Stimulated activated CD4-positive, alpha-beta T cell treated with anti-CD3 and anti-CD28 coated beads, Interleukin-1b, Interleukin-23, amount 100 ng/mL, for 24 hours (primary cell): ENCODE measurements around the gene LZTS2.

Source experiments
- DNase-seq, 4 experiments: peaks; one replicate each; pipeline ENCODE4 v3.0.0-alpha.2; 2020; ENCODE audit warnings: low read depth in 4 of 4, low spot score in 1 of 4

LZTS2 gene

DNA sequence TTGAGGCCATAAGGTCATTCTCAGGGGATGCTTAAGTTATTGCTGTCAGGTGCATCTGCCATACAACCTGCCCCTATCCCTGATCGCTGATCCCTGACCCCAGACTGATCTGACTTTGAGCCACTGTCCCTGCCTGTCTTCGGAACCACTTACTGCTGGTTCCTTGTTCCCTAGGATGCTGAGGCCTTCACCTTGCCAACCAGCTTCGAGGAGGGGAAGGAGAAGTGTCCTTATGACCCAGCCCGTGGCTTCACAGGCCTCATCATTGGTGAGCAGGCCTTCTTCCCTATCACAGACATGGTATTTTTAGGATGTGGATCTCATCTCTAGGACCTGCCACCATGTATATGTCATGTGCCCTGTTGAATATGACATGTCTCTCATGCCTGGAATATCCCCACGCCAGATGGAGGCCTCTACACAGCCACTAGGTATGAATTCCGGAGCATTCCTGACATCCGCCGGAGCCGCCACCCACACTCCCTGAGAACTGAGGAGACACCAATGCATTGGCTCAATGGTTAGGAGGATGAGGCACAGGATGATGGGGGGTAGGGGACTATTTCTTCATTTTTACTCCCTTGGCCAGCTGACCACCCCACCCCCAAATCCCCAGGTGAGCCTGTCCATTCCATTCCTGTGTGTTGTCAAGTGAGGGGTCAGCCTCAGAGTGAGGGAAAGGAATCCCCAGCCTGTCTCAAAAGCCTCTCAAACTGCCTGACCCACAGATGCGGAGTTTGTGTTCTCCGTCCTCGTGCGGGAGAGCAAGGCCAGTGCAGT lies 21.3 kb upstream of the LZTS2 start:
- no peak for DNase-seq

DNA sequence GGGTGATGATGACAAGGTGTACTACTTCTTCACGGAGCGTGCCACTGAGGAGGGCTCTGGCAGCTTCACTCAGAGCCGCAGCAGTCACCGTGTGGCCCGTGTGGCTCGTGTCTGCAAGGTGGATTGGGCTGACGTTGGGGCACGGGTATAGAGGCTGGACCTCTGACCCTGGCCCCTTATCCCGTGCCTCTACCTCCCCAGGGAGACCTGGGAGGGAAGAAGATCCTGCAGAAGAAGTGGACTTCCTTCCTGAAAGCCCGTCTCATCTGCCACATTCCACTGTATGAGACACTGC lies 20.8 kb upstream of the LZTS2 start:
- no peak for DNase-seq

DNA sequence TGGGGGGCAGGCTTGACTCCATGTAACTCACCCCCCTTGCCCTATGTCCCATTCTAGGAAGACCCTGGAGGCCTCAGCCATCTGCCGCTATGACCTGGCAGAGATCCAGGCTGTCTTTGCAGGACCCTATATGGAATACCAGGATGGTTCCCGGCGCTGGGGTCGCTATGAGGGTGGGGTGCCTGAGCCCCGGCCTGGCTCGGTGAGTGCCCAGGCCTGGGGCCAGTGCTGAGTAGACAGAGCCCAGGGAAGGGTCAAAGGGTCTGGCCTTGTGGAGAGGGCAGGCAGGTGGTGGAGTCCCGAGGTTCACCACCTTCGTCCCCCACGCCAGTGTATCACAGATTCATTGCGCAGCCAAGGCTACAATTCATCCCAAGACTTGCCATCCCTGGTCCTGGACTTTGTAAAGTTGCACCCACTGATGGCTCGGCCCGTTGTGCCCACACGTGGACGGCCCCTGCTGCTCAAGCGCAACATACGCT lies 19.8 kb upstream of the LZTS2 start:
- no peak for DNase-seq

DNA sequence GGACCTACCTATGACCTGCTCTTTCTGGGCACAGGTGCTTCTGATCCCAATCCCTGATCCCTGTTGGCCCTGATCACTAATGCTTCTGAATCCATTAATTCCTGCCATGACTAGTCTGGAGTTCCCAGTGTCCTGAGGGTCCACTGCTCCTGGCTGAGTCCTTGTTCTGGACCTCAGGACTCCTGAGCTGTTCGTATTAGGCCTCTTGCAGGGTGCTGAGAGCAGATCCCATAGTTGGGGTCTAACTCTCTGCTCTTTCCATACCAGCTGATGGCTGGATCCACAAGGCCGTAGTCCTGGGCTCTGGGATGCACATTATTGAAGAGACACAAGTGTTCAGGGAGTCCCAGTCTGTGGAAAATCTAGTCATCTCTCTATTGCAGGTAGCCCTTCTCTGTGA lies 19.3 kb upstream of the LZTS2 start:
- DNase-seq = no peak

DNA sequence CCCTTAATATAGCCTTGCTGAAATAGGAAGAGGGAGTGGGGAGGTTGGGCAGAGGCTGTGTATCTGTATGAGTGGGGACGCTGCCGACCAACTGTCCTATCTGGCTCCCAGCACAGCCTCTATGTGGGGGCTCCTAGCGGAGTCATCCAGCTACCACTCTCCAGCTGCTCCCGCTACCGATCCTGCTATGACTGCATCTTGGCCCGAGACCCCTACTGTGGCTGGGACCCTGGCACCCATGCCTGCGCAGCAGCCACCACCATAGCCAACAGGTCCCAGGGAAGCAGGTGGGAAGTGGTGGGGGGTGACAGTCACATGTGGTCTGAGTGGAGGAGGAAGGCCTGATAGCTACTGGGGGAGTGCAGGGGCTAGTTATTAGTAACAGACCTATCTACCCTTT lies 18.9 kb upstream of the LZTS2 start:
- DNase-seq = no peak

DNA sequence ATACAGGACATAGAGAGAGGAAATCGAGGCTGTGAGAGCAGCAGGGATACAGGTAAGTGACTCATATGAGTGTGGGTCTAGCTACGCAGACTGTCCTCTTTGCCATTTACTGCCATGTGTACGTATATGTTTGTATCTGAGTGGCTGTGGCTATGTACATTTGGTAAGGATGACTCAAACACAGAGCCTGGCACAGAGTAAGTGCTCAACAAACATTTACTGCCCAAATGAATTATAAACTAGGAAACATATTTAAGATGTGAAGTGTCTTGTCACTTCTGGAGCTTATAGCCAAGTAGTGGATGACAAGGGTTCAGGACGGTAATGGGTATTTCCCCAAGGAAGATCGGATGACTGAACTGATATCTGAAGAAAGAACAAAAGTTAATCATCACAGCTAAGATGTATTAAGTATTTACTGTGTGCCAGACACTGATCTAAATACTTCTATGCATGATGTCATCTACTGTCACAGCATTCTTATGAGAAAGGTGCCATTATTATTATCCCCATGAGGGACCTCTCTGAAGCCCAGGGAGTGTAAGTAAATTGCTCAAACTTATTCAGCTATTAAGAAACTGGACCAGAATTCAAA lies 18.3 kb upstream of the LZTS2 start:
- DNase-seq = no peak

DNA sequence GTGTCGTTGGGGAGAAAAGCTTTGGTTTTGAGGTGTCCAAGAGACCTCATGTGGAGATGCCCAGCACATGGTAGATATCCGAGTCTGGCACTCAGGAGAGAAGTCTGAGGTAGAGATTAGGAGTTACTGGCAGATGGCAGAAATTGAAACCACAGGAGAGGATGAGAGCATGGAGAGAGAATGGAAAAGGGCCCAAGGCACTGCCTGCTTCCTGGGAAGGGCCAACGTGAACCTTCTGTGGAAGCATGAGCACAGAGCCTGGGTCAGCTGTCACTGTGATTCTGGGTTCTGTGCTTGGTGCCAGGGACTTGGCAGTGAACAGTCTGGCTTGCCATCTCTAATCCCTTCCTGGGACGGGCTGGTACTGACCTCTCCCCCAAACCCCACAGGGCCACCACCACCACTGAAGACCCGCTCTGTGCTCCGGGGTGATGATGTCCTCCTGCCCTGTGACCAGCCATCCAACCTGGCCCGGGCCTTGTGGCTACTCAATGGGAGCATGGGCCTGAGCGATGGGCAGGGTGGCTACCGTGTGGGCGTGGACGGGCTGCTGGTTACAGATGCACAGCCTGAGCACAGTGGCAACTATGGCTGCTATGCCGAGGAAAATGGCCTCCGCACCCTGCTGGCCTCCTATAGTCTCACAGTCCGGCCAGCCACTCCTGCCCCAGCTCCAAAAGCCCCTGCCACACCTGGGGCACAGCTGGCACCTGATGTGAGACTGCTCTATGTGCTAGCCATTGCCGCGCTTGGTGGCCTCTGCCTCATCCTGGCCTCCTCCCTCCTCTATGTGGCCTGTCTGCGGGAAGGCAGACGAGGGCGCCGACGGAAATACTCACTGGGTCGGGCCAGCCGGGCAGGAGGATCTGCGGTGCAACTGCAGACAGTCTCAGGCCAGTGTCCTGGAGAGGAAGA lies 16.4 kb upstream of the LZTS2 start:
- DNase-seq = no peak

DNA sequence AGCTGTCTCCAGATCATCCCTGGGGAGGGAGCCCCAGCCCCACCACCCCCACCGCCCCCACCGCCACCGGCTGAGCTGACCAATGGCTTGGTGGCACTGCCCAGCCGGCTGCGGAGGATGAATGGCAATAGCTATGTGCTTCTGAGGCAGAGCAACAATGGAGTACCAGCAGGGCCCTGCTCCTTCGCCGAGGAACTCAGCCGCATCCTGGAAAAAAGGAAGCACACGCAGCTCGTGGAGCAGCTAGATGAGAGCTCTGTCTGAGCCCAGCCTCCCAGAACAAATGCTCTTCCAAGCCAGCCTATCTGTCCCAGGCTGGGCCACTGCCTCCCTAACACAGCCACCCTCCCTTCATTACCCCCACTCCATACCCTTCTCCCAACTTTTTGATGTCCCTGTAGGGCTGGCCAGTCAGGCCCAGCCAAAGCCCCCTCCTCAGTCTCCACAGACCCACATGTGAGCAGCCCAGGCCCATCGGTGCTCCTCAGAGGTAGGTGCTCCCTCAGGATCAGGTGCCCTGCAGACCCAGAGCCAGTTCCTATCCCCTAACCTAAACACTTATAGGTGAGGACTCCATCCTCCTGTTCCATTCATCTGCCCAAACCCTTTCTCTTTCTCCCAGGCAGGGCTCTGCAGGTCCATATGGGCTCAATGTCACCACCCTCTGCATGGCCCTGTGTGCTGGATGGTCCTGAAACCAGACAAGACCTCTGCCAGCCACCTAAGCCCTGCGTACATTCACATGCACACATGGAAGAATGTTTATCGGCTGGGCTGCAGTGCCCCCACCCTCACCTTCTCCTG lies 15.5 kb upstream of the LZTS2 start:
- no peak for DNase-seq

DNA sequence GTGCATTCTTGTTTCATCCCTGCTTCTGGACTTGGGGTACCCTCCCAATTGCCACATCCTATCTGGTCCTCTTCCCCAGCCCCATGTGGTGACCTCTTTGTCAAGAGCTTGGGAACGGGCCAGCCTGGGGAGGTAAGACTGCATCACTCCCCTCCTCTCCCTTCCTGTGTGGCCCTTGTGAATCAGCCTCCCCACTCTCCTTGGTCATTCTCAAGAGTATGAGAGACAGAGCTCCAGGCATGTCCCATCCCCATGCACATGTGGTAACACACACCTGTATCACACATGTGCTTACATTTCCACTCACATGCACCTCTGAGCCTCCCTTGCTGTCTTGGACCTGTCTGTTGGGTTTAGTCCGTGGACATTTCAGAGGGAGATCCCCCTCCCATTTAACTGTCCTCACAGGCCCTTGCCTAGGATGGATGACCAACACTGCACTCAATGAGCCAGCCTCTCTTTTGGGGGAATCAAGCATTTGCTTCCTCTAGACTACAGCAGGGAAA lies 14.9 kb upstream of the LZTS2 start:
- DNase-seq = no peak

DNA sequence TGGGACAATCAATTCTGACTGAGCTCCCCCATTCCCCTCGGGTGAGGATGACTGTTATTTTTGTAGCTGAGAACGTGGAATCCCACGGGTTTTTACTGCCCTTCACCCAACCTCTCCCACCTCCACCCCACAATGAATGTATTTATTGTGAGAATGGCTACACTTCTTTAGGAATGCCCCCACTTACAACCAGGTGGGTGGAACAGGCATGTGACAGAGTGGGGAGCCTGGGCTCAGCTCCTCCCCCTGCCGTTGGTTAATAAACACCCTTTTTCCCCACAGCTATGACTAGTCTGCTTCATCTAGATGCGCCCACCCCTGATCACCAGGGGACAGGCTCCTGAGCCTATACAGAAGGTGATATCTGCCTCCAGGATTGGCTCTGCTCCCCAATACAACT lies 14.3 kb upstream of the LZTS2 start:
- DNase-seq = no peak

DNA sequence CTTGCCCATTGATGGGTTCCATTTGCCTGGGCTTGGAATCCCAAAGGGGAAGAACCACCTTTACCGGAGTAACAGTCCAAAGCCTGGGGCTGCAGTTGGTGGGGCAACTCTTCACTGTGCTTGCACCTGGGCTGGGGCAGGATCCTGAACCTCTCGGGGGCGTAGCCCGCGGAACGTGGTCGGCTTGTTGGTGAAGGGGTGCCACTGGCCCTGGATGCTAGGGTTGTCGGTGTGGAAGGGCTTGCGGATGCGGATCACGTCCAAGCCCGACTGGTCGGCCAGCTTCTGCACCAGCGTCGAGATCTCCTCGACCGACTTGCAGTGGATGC lies 13.0 kb upstream of the LZTS2 start:
- DNase-seq = no peak

DNA sequence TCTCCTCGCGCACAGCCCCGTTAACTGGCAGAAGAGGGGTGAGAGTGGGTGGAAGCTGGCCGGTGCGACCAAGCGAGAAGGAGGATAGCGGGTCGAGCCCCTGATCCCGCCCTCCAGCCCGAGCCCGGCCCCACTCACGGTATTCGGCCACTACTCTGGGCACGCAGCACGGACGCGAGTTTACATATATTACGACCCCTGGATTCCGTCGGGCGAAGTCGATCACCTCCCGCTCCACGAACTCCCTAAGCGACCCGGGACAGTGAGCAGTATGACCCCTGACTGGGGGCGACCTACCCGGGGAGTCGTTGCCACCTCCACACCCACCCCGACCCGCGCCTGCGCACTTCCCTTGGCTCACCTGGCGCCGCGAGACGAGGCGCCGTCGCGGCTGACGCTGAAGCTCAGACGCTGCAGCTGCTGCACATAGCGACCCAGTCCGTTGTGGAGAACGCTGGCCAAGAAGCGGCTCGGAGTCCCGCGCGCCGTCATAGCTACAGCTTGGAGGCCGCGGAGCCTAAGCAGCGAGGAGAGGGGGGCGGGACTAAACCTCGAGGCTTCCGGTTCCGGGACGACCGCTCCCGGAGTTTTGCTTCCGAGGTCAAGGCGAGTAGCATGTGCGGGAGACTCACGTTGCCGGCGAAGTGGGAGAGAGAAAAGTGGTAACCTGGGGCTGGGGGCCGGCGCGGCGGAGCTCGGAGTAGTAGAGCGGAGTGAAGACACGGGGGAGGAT lies 12.5 kb upstream of the LZTS2 start, which contains the start of the genes MRPL43 and TWNK:
Gene MRPL43, minus strand, starts transcription at position 546 of the 733 bp plus-strand sequence. Its CDS starts 54 bp downstream, at position 492.
Gene TWNK, plus strand, starts transcription at position 592 of the 733 bp plus-strand sequence. CDS start 668 bp downstream, outside the sequence.
- peak; percentile 76 to 79 (median 78) for DNase-seq

DNA sequence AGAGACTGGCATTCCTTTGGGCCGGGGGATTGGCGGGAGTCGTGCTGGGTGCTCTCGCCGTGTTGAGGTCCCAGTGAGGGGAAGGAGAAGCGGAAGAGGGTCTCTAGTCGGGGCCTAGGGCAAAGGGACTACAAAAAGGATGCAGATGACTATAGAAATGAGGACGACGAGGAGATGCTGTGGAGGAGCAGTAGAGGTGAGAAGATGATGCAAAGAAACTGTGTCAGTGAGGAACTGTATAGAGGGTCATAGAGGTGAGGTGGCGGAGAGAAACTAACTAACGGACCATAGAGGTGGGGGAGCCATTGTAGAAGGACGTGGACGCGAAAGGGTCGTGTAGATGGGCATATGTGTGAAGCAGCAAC lies 11.9 kb upstream of the LZTS2 start:
- DNase-seq = no peak

DNA sequence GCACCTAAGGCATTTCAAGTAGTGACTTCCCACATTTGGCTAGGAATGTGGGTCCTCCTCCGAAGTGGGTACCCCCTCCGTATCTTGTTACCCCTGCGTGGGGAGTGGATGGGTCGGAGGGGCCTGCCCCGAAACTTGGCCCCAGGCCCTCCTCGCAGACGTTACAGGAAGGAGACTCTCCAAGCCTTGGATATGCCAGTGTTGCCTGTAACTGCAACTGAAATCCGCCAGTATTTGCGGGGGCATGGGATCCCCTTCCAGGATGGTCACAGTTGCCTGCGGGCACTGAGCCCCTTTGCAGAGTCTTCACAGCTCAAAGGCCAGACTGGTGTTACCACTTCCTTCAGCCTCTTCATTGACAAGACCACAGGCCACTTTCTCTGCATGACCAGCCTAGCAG lies 11.4 kb upstream of the LZTS2 start:
- no peak for DNase-seq

DNA sequence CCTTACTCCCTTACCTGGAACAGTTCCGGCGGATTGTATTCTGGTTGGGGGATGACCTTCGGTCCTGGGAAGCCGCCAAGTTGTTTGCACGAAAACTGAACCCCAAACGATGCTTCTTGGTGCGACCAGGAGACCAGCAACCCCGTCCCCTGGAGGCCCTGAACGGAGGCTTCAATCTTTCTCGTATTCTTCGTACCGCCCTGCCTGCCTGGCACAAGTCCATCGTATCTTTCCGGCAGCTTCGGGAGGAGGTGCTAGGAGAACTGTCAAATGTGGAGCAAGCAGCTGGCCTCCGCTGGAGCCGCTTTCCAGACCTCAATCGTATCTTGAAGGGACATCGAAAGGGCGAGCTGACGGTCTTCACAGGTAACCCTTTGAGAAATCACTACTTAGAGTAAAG lies 10.5 kb upstream of the LZTS2 start:
- DNase-seq = no peak

DNA sequence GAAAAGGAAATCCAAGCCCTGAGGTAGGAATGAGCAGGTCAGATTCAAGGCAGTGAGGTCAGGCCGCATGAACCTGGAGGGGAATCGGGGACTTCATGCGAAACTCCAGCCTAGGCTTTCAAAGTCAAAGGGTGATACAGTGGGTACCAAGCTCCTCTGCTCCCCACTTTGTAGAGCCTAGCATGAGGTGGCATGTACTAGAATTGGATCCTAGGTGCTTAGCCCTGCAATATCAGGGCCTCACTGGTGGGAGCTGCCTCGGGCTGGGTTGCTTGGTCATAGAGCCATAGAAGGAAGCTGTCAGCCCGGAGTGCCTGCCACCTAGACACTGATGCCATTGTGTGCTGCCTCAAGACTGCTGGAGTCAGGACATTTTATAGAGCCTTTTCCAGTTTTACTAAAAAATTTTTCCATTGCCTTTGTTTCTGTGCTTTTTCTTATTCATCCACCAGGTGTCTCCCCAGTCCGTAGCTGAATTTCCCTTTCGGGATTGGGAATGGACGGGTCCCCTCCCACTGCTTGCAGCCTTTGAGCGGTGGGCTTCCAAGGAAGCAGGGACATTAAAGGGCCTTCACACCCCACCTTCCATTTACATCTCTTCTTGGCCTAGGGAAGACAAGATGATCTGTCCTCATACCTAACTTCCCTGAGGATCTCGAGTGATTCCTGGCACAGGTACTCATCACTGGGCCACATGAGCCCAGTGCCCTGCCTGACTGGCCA lies 5.5 kb upstream of the LZTS2 start:
- DNase-seq = no peak

DNA sequence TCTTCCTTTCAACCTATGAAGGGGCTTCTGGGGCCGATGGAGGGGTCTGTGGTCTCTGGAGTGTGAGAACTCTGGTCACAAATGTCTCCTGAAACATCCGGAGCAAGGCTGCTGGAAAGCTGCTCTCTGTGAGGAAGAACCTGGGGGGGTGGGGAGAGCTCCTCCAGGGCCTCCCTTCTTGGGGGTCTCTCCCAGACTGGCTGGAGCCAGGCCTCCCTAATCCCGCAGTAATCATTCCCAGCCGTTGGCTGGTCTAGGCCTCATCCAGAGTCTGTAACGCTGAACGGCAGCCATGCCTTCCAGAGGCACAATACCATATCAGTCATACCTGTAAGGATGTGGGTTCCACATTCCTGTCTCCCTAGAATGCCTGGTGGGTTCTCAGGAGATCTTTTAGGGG lies 4.4 kb upstream of the LZTS2 start:
- DNase-seq = no peak

DNA sequence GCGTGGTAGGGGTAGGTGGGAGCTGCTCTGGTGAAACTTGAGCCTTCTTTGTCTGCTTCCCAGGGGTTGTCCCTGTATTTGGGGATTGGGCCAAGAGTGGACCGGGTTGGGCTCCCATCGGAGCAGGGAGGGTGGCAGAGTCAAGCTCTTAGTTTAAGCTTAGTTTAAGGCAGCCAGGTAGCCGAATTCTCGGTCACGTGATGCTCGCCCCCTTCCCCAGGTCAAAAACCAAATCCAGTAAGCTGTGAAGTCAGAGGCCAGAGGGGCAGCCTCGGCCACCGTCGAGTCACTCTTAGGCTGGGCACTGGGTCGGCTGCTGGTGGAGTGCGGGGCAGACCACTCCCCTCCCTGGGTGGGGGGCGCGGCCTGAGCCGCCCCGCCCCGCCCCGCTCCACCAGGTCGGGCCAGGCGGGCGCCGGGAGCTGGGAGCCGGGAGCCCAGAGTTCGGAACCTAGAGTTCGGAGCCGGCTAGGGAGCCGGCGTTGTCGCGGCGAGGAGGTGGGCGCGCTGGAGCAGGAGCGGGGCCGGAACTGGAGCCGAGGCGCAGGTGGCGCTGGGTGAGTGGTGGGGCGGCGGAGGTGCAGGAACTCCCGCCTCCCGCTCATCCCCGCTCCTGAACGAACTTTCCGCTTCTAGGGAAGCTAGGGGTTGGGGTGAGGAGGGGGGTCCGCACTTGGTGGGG lies 2.8 kb upstream of the LZTS2 start:
- no peak for DNase-seq
